ENCODE results near the gene SAP30.

SAP30 gene

DNA sequence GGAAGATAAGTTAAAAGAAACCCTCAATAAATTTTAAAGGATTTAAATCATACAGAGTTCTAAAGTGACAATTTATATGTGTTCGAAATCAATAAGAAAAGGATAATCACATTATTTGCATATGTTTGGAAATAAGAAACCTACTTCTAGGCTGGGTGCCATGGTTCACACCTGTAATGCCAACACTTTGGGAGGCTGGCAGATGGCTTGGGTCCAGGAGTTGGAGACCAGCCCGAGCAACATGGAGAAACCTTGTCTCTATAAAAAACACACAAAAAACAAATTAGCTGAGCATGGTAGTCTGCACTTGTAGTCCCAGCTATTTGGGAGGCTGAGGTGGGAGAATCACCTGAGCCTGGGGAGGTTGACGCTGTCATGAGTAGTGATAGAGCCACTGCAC lies 8.1 kb upstream of the SAP30 start:
- no peak overlapping the region for H4K12ac ChIP-seq (ENCODE audit: low read depth, low read length)
- DNase-seq: no peak
- no peaks in the 10 kb centered on the region for H3K27me3 ChIP-seq (ENCODE audit: insufficient read depth, low read length)
- H3K27ac ChIP-seq (ENCODE audit: low read depth, low read length): no peak overlapping the region
- no peaks in the 10 kb centered on the region for H3K79me1 ChIP-seq (ENCODE audit: low read length)
- H2BK5ac ChIP-seq (ENCODE audit: low read depth, low read length, poor library complexity): no peak overlapping the region
- no peaks in the 10 kb centered on the region for H3K36me3 ChIP-seq (ENCODE audit: control insufficient read depth in 1 of 2, insufficient read depth in 2 of 2, low read length in 2 of 2)
- H3K14ac ChIP-seq (ENCODE audit: low read length): no peak overlapping the region
- no peak overlapping the region for H4K91ac ChIP-seq (ENCODE audit: low read depth, low read length)
- no peaks in the 10 kb centered on the region for H3K79me2 ChIP-seq (ENCODE audit: control insufficient read depth, insufficient read depth, low read length, poor library complexity)
- no peak overlapping the region for H4K8ac ChIP-seq (ENCODE audit: low read depth, low read length)
- no peak overlapping the region for H3K4me3 ChIP-seq (ENCODE audit: low read depth, low read length)
- no peak overlapping the region for H2BK120ac ChIP-seq (ENCODE audit: insufficient read depth, low read length, poor library complexity)
- no peak overlapping the region for H3K4me2 ChIP-seq (ENCODE audit: low read length)
- no peak overlapping the region for H3K4ac ChIP-seq (ENCODE audit: low read depth, low read length)
- H3K23ac ChIP-seq (ENCODE audit: low read length): no peak overlapping the region
- H3K9ac ChIP-seq (ENCODE audit: low read length): no peak overlapping the region
- no peak overlapping the region for H2AK5ac ChIP-seq (ENCODE audit: low read length)
- H3K4me1 ChIP-seq (ENCODE audit: control insufficient read depth in 1 of 2, insufficient read depth in 2 of 2, low read length in 2 of 2): no peaks in the 10 kb centered on the region
- H3K9me3 ChIP-seq (ENCODE audit: insufficient read depth, low read depth, low read length): no peaks in the 10 kb centered on the region
- no peak overlapping the region for H2BK12ac ChIP-seq (ENCODE audit: low read length)
- no CpG with 5 or more reads among the region's 3 CpGs for WGBS (ENCODE audit: extremely low coverage, insufficient coverage, insufficient read length)
- H3K18ac ChIP-seq (ENCODE audit: low read length): no peak overlapping the region
- no peak overlapping the region for H2AFZ ChIP-seq (ENCODE audit: insufficient read depth, low read length, poor library complexity)

DNA sequence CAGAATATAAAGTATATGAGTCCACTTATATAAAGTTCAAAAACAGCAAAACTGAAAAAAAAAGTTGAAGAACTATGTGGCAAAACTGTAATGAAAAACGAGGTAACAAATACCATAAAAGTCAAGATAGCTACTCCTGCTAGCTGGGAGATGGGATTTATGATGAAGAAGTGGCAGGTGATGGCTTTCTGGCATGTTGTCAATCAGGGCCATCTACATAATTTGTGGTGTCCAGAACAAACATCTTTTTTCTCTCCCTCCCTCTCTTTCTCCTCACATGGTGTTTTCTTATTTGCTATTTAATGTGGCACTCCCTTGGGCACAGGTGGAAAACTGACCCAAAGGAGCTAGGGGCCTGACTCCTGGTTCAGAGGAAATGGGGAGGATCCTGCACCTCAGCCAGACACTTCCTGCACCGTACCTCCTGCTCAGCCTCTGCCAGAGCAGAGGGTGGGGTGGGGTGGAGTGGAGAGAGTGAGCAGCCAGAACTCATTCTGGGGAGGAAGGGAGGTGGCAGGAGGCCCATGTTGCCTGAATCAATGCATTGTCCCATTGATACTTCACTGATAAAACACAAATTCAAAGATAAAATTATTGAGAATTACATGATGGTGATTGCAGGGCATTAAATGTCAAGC lies 5.3 kb upstream of the SAP30 start:
- Histone ChIP-seq H3K27ac (ENCODE audit: low read depth, low read length) (no peak overlapping the region), H3K4ac (ENCODE audit: low read depth, low read length) (no peak overlapping the region), H3K36me3 (ENCODE audit: control insufficient read depth in 1 of 2, insufficient read depth in 2 of 2, low read length in 2 of 2) (no peaks in the 10 kb centered on the region), H2AFZ (ENCODE audit: insufficient read depth, low read length, poor library complexity) (no peak overlapping the region), H3K14ac (ENCODE audit: low read length) (no peak overlapping the region), H4K12ac (ENCODE audit: low read depth, low read length) (no peak overlapping the region), H3K4me1 (ENCODE audit: control insufficient read depth in 1 of 2, insufficient read depth in 2 of 2, low read length in 2 of 2) (no peaks in the 10 kb centered on the region), H3K4me3 (ENCODE audit: low read depth, low read length) (no peak overlapping the region), H4K8ac (ENCODE audit: low read depth, low read length) (no peak overlapping the region), H3K27me3 (ENCODE audit: insufficient read depth, low read length) (no peaks in the 10 kb centered on the region), H4K91ac (ENCODE audit: low read depth, low read length) (no peak overlapping the region), H2AK5ac (ENCODE audit: low read length) (no peak overlapping the region), H3K18ac (ENCODE audit: low read length) (no peak overlapping the region), H3K79me1 (ENCODE audit: low read length) (peaks cover 2% of the 10 kb centered on the region), H3K9me3 (ENCODE audit: insufficient read depth, low read depth, low read length) (no peaks in the 10 kb centered on the region), H3K4me2 (ENCODE audit: low read length) (no peak overlapping the region), H3K79me2 (ENCODE audit: control insufficient read depth, insufficient read depth, low read length, poor library complexity) (no peaks in the 10 kb centered on the region), H2BK120ac (ENCODE audit: insufficient read depth, low read length, poor library complexity) (no peak overlapping the region), H3K23ac (ENCODE audit: low read length) (no peak overlapping the region), H3K9ac (ENCODE audit: low read length) (no peak overlapping the region), H2BK5ac (ENCODE audit: low read depth, low read length, poor library complexity) (no peak overlapping the region), H2BK12ac (ENCODE audit: low read length) (no peak overlapping the region)
- DNase-seq: no peak
- no CpG with 5 or more reads among the region's 2 CpGs for WGBS (ENCODE audit: extremely low coverage, insufficient coverage, insufficient read length)

DNA sequence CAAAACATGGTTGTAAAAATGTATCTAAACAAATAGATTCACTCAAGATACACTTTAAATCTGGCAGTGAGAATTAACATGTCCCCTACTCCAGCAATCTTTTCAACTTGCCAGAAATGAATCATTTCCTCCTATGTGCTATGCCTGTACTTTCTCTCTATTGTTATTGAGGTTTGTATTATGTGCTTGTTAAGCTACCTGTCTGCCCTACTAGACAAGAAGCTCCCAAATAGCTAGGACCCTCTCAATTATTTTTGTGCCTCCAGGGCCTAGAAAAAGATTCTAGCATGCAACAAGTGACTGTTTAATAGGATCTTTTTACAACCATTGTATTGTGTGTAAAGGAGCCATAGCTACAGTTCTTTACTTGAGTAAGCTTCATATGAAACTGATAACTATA lies 3.5 kb upstream of the SAP30 start:
- H2BK120ac ChIP-seq (ENCODE audit: insufficient read depth, low read length, poor library complexity): no peak overlapping the region
- no peak for DNase-seq
- H3K4me1 ChIP-seq (ENCODE audit: control insufficient read depth in 1 of 2, insufficient read depth in 2 of 2, low read length in 2 of 2): no peaks in the 10 kb centered on the region
- H3K4ac ChIP-seq (ENCODE audit: low read depth, low read length): no peak overlapping the region
- no peak overlapping the region for H2BK12ac ChIP-seq (ENCODE audit: low read length)
- H3K9me3 ChIP-seq (ENCODE audit: insufficient read depth, low read depth, low read length): no peaks in the 10 kb centered on the region
- H3K9ac ChIP-seq (ENCODE audit: low read length): no peak overlapping the region
- no peak overlapping the region for H3K23ac ChIP-seq (ENCODE audit: low read length)
- peaks cover 5% of the 10 kb centered on the region for H3K79me1 ChIP-seq (ENCODE audit: low read length)
- no peaks in the 10 kb centered on the region for H3K36me3 ChIP-seq (ENCODE audit: control insufficient read depth in 1 of 2, insufficient read depth in 2 of 2, low read length in 2 of 2)
- no peak overlapping the region for H3K27ac ChIP-seq (ENCODE audit: low read depth, low read length)
- no peak overlapping the region for H4K91ac ChIP-seq (ENCODE audit: low read depth, low read length)
- H3K4me2 ChIP-seq (ENCODE audit: low read length): no peak overlapping the region
- peaks cover 1% of the 10 kb centered on the region for H3K79me2 ChIP-seq (ENCODE audit: control insufficient read depth, insufficient read depth, low read length, poor library complexity)
- no peak overlapping the region for H2BK5ac ChIP-seq (ENCODE audit: low read depth, low read length, poor library complexity)
- no peak overlapping the region for H4K12ac ChIP-seq (ENCODE audit: low read depth, low read length)
- no peak overlapping the region for H3K18ac ChIP-seq (ENCODE audit: low read length)
- no peak overlapping the region for H3K4me3 ChIP-seq (ENCODE audit: low read depth, low read length)
- H3K14ac ChIP-seq (ENCODE audit: low read length): no peak overlapping the region
- no peak overlapping the region for H2AFZ ChIP-seq (ENCODE audit: insufficient read depth, low read length, poor library complexity)
- no peak overlapping the region for H2AK5ac ChIP-seq (ENCODE audit: low read length)
- H4K8ac ChIP-seq (ENCODE audit: low read depth, low read length): no peak overlapping the region
- H3K27me3 ChIP-seq (ENCODE audit: insufficient read depth, low read length): no peaks in the 10 kb centered on the region

DNA sequence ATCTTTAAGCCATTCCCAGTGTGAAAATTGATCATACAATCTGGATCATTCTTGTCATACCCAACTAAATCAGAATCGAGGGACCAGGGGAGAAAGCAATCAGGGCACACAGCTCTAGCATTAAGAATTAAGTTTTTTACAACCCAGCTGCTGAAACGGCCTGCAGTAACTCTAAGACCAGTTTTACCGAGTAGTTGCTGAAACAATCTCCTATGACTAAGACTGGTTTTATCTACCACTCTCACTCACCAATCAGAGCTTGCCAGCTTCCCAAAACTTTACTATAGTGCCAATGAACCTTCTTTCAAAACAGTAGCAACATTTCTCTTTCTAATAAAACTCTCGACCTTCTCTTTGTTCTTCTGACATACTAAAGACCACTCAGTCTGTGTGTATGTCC lies 2.8 kb upstream of the SAP30 start:
- no peaks in the 10 kb centered on the region for H3K36me3 ChIP-seq (ENCODE audit: control insufficient read depth in 1 of 2, insufficient read depth in 2 of 2, low read length in 2 of 2)
- H3K79me1 ChIP-seq (ENCODE audit: low read length): peaks cover 5% of the 10 kb centered on the region
- H2BK120ac ChIP-seq (ENCODE audit: insufficient read depth, low read length, poor library complexity): no peak overlapping the region
- no peaks in the 10 kb centered on the region for H3K4me1 ChIP-seq (ENCODE audit: control insufficient read depth in 1 of 2, insufficient read depth in 2 of 2, low read length in 2 of 2)
- no peak overlapping the region for H2AFZ ChIP-seq (ENCODE audit: insufficient read depth, low read length, poor library complexity)
- no peak overlapping the region for H3K27ac ChIP-seq (ENCODE audit: low read depth, low read length)
- H3K18ac ChIP-seq (ENCODE audit: low read length): no peak overlapping the region
- H4K91ac ChIP-seq (ENCODE audit: low read depth, low read length): no peak overlapping the region
- no peak overlapping the region for H3K23ac ChIP-seq (ENCODE audit: low read length)
- no peak overlapping the region for H4K8ac ChIP-seq (ENCODE audit: low read depth, low read length)
- H3K4me3 ChIP-seq (ENCODE audit: low read depth, low read length): no peak overlapping the region
- H3K27me3 ChIP-seq (ENCODE audit: insufficient read depth, low read length): no peaks in the 10 kb centered on the region
- H3K14ac ChIP-seq (ENCODE audit: low read length): no peak overlapping the region
- no peak overlapping the region for H3K9ac ChIP-seq (ENCODE audit: low read length)
- no peak for DNase-seq
- H2BK12ac ChIP-seq (ENCODE audit: low read length): no peak overlapping the region
- H4K12ac ChIP-seq (ENCODE audit: low read depth, low read length): no peak overlapping the region
- H3K9me3 ChIP-seq (ENCODE audit: insufficient read depth, low read depth, low read length): no peaks in the 10 kb centered on the region
- H2BK5ac ChIP-seq (ENCODE audit: low read depth, low read length, poor library complexity): no peak overlapping the region
- no peak overlapping the region for H3K4ac ChIP-seq (ENCODE audit: low read depth, low read length)
- no peak overlapping the region for H2AK5ac ChIP-seq (ENCODE audit: low read length)
- H3K79me2 ChIP-seq (ENCODE audit: control insufficient read depth, insufficient read depth, low read length, poor library complexity): peaks cover 1% of the 10 kb centered on the region
- 100% methylated on average over 1 of the region's 4 CpGs for WGBS (ENCODE audit: extremely low coverage, insufficient coverage, insufficient read length)
- no peak overlapping the region for H3K4me2 ChIP-seq (ENCODE audit: low read length)
